ENCODE results near the gene PCCB.
"Not testable (repeated sequence)": the region's sequence is repeated elsewhere in the genome, so short reads cannot be mapped to it uniquely, and the experiment has no call there.

The PCCB gene

GRCh38 chr3:136263251-136263650, 13.1 kb downstream of the PCCB start:
- no peak for DNase-seq

- not testable (repeated sequence) for DNase-seq
Measured at GRCh38 chr3:136266468-136267125, 16.5 kb downstream of the PCCB start.

GRCh38 chr3:136267235-136267634, 17.1 kb downstream of the PCCB start:
- DNase-seq, result no peak

- DNase-seq, result no peak
Measured at GRCh38 chr3:136270179-136270578, 20.0 kb downstream of the PCCB start.

GRCh38 chr3:136271626-136272025, 21.5 kb downstream of the PCCB start:
- not testable (repeated sequence) for DNase-seq

GRCh38 chr3:136276049-136276755, 26.1 kb downstream of the PCCB start:
- peak; percentile 32 for DNase-seq

- peak; percentile 80 for DNase-seq
Measured at GRCh38 chr3:136277115-136277514, 27.0 kb downstream of the PCCB start.

GRCh38 chr3:136277634-136278033, 27.5 kb downstream of the PCCB start:
- peak; percentile 91 for DNase-seq

GRCh38 chr3:136279092-136279491, 29.0 kb downstream of the PCCB start:
- DNase-seq, result no peak

GRCh38 chr3:136280961-136281360, 30.8 kb downstream of the PCCB start:
- no peak for DNase-seq

GRCh38 chr3:136281966-136282520, 31.9 kb downstream of the PCCB start:
- DNase-seq, result peak; percentile 23

GRCh38 chr3:136283627-136284026, 33.5 kb downstream of the PCCB start:
- DNase-seq, result no peak

GRCh38 chr3:136291302-136291701, 41.2 kb downstream of the PCCB start:
- no peak for DNase-seq

- DNase-seq, result no peak
Measured at GRCh38 chr3:136292500-136292899, 42.4 kb downstream of the PCCB start.

- DNase-seq, result no peak
Measured at GRCh38 chr3:136293279-136293678, 43.1 kb downstream of the PCCB start.

GRCh38 chr3:136294176-136294575, 44.0 kb downstream of the PCCB start:
- no peak for DNase-seq

- DNase-seq, result no peak
Measured at GRCh38 chr3:136296960-136297359, 46.8 kb downstream of the PCCB start.

GRCh38 chr3:136297826-136298225, 47.7 kb downstream of the PCCB start:
- no peak for DNase-seq

GRCh38 chr3:136300444-136300843, 50.3 kb downstream of the PCCB start:
- DNase-seq, result no peak

GRCh38 chr3:136305879-136306278, 55.7 kb downstream of the PCCB start:
- DNase-seq, result peak; percentile 41

GRCh38 chr3:136311261-136311660, 61.1 kb downstream of the PCCB start:
- DNase-seq, result no peak

- no peak for DNase-seq
Measured at GRCh38 chr3:136311968-136312367, 61.8 kb downstream of the PCCB start.

- no peak for DNase-seq
Measured at GRCh38 chr3:136326316-136326715, 76.2 kb downstream of the PCCB start.

GRCh38 chr3:136327671-136328070, 77.5 kb downstream of the PCCB start:
- no peak for DNase-seq

Data from RPMI8226 (cell line).